ENCODE results near the gene TGFB1. TPM values are rescaled to one million over a fixed set of nuclear protein-coding genes. Genes with fewer than 3 reads are reported as not detected.
"Not testable (repeated sequence)": the region's sequence is repeated elsewhere in the genome, so short reads cannot be mapped to it uniquely, and the experiment has no call there.

TGFB1 gene
- total RNA-seq, 1 experiment from 2014 or later: 4.3 TPM

- in situ Hi-C loops (cut with HindIII; ENCODE audit: low pct_unique_long_range_greater_than_20kb, low sequenced_read_pairs): no loop called here
- DNase-seq (ENCODE audit: low read depth, low spot score): peak; percentile 27
Observed at GRCh38 chr19:41376241-41376997, 22.7 kb upstream of the TGFB1 start, which contains the start of gene TMEM91. Gene TMEM91, plus strand, starts transcription at chr19:41376533. Its CDS starts 1,777 bp downstream, at chr19:41378310.

- in situ Hi-C loops (cut with HindIII; ENCODE audit: low pct_unique_long_range_greater_than_20kb, low sequenced_read_pairs): no loop called here
- DNase-seq (ENCODE audit: low read depth, low spot score): no peak
Observed at GRCh38 chr19:41373993-41374392, 20.3 kb upstream of the TGFB1 start.

GRCh38 chr19:41372501-41372900 lies 18.8 kb upstream of the TGFB1 start:
- in situ Hi-C loops (cut with HindIII; ENCODE audit: low pct_unique_long_range_greater_than_20kb, low sequenced_read_pairs): no loop called here
- no peak for DNase-seq (ENCODE audit: low read depth, low spot score)

- DNase-seq (ENCODE audit: low read depth, low spot score): no peak
- in situ Hi-C loops (cut with HindIII; ENCODE audit: low pct_unique_long_range_greater_than_20kb, low sequenced_read_pairs): no loop called here
Observed at GRCh38 chr19:41371541-41371940, 17.8 kb upstream of the TGFB1 start.

- DNase-seq (ENCODE audit: low read depth, low spot score); in situ Hi-C loops (cut with HindIII; ENCODE audit: low pct_unique_long_range_greater_than_20kb, low sequenced_read_pairs): not testable (repeated sequence)
Observed at GRCh38 chr19:41371119-41371518, 17.4 kb upstream of the TGFB1 start.

GRCh38 chr19:41369769-41370168 lies 16.0 kb upstream of the TGFB1 start:
- no peak for DNase-seq (ENCODE audit: low read depth, low spot score)
- in situ Hi-C loops (cut with HindIII; ENCODE audit: low pct_unique_long_range_greater_than_20kb, low sequenced_read_pairs): no loop called here

- no peak for DNase-seq (ENCODE audit: low read depth, low spot score)
- in situ Hi-C loops (cut with HindIII; ENCODE audit: low pct_unique_long_range_greater_than_20kb, low sequenced_read_pairs): no loop called here
Observed at GRCh38 chr19:41367848-41368301, 14.2 kb upstream of the TGFB1 start.

GRCh38 chr19:41366089-41366488 lies 12.4 kb upstream of the TGFB1 start:
- in situ Hi-C loops (cut with HindIII; ENCODE audit: low pct_unique_long_range_greater_than_20kb, low sequenced_read_pairs): no loop called here
- DNase-seq (ENCODE audit: low read depth, low spot score): no peak

- in situ Hi-C loops (cut with HindIII; ENCODE audit: low pct_unique_long_range_greater_than_20kb, low sequenced_read_pairs): no loop called here
- DNase-seq (ENCODE audit: low read depth, low spot score): no peak
Observed at GRCh38 chr19:41364524-41365391, 11.0 kb upstream of the TGFB1 start.

- in situ Hi-C loops (cut with HindIII; ENCODE audit: low pct_unique_long_range_greater_than_20kb, low sequenced_read_pairs): no loop called here
Observed at GRCh38 chr19:41363753-41364523, 10.2 kb upstream of the TGFB1 start, which contains the start of gene B9D2. Gene B9D2, minus strand, starts transcription at chr19:41364149. Its CDS starts 630 bp downstream, at chr19:41363519.

GRCh38 chr19:41363371-41363752 lies 9.6 kb upstream of the TGFB1 start:
- no peak for DNase-seq (ENCODE audit: low read depth, low spot score)
- in situ Hi-C loops (cut with HindIII; ENCODE audit: low pct_unique_long_range_greater_than_20kb, low sequenced_read_pairs): no loop called here

More at GRCh38 chr19:41363753-41364523, 10.2 kb upstream of the TGFB1 start, which contains the start of gene B9D2:
- peak; percentile 98 for DNase-seq (ENCODE audit: low read depth, low spot score)

- DNase-seq (ENCODE audit: low read depth, low spot score): no peak
- in situ Hi-C loops (cut with HindIII; ENCODE audit: low pct_unique_long_range_greater_than_20kb, low sequenced_read_pairs): no loop called here
Observed at GRCh38 chr19:41362143-41362847, 8.6 kb upstream of the TGFB1 start.

- in situ Hi-C loops (cut with HindIII; ENCODE audit: low pct_unique_long_range_greater_than_20kb, low sequenced_read_pairs): no loop called here
- DNase-seq (ENCODE audit: low read depth, low spot score): no peak
Observed at GRCh38 chr19:41359741-41360140, 6.0 kb upstream of the TGFB1 start.

GRCh38 chr19:41357746-41358145 lies 4.0 kb upstream of the TGFB1 start:
- no peak for DNase-seq (ENCODE audit: low read depth, low spot score)
- in situ Hi-C loops (cut with HindIII; ENCODE audit: low pct_unique_long_range_greater_than_20kb, low sequenced_read_pairs): no loop called here

- DNase-seq (ENCODE audit: low read depth, low spot score): no peak
- in situ Hi-C loops (cut with HindIII; ENCODE audit: low pct_unique_long_range_greater_than_20kb, low sequenced_read_pairs): no loop called here
Observed at GRCh38 chr19:41356984-41357739, 3.4 kb upstream of the TGFB1 start.

- in situ Hi-C loops (cut with HindIII; ENCODE audit: low pct_unique_long_range_greater_than_20kb, low sequenced_read_pairs): no loop called here
- no peak for DNase-seq (ENCODE audit: low read depth, low spot score)
Observed at GRCh38 chr19:41355802-41356201, 2.1 kb upstream of the TGFB1 start.

GRCh38 chr19:41355035-41355434 lies 1.3 kb upstream of the TGFB1 start:
- in situ Hi-C loops (cut with HindIII; ENCODE audit: low pct_unique_long_range_greater_than_20kb, low sequenced_read_pairs): no loop called here
- no peak for DNase-seq (ENCODE audit: low read depth, low spot score)

All from SK-MEL-5 (cell line).